Adrenal gland (tissue), 5 donors: ENCODE results near the gene ZNF658.
"Not testable (repeated sequence)": the region's sequence is repeated elsewhere in the genome, so short reads cannot be mapped to it uniquely, and the experiment has no call there.

ENCODE experiments used
- POLR2A ChIP-seq, 2 donors: fragments of 450-650 bp; IDR thresholded peaks; one replicate each; pipeline ENCODE4 v1.6.1; 2017; ENCODE audit warnings: antibody characterized with exemption in 2 of 2, mild to moderate bottlenecking in 2 of 2, moderate library complexity in 1 of 2
- TF ChIP-seq, protein P1 (sequence below), 6 experiments: fragments of 450-650 bp in 4 of 6; fragments of 200-600 bp in 2 of 6; sonication (generic) in 1 of 6; IDR thresholded peaks; 1 replicate in 5 of 6; 2 replicates in 1 of 6; pipeline versions ENCODE4 v1.5.1 to v1.8.0; 2016 to 2021; ENCODE audit warnings: antibody characterized with exemption in 6 of 6, mild to moderate bottlenecking in 2 of 6, moderate library complexity in 1 of 6
- donor health status: DM: no; HTN: no; CAD: no.

DNA sequence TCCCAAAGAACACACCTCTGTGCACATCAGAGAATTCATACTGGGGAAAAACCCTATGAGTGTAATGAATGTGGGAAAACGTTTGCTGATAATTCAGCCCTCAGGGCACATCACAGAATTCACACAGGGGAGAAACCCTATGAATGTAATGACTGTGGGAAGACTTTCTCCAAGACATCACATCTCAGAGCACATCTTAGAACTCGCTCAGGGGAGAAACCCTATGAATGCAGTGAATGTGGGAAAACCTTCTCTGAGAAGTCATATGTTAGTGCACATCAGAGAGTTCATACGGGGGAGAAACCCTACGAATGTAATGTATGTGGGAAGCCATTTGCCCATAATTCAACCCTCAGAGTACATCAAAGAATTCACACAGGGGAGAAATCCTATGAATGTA, 19.5 kb downstream of the ZNF658 start:
- TF ChIP-seq, protein P1, sequence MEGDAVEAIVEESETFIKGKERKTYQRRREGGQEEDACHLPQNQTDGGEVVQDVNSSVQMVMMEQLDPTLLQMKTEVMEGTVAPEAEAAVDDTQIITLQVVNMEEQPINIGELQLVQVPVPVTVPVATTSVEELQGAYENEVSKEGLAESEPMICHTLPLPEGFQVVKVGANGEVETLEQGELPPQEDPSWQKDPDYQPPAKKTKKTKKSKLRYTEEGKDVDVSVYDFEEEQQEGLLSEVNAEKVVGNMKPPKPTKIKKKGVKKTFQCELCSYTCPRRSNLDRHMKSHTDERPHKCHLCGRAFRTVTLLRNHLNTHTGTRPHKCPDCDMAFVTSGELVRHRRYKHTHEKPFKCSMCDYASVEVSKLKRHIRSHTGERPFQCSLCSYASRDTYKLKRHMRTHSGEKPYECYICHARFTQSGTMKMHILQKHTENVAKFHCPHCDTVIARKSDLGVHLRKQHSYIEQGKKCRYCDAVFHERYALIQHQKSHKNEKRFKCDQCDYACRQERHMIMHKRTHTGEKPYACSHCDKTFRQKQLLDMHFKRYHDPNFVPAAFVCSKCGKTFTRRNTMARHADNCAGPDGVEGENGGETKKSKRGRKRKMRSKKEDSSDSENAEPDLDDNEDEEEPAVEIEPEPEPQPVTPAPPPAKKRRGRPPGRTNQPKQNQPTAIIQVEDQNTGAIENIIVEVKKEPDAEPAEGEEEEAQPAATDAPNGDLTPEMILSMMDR (IDR thresholded peaks at IDR 0.05) = not testable (repeated sequence)
- TF ChIP-seq POLR2A (IDR thresholded peaks at IDR 0.05) = not testable (repeated sequence)
